GM21737 (cell line): ENCODE measurements around the gene BCAR1.
"Not testable (repeated sequence)": the region's sequence is repeated elsewhere in the genome, so short reads cannot be mapped to it uniquely, and the experiment has no call there.

ENCODE experiments used
- ATAC-seq: cut with Tn5 transposase; IDR thresholded peaks from one replicate; pipeline ENCODE4 v1.9.1; 2021; ENCODE audit warnings: mild to moderate bottlenecking, moderate library complexity; ENCODE audit not compliant: unreplicated experiment

The BCAR1 gene

DNA sequence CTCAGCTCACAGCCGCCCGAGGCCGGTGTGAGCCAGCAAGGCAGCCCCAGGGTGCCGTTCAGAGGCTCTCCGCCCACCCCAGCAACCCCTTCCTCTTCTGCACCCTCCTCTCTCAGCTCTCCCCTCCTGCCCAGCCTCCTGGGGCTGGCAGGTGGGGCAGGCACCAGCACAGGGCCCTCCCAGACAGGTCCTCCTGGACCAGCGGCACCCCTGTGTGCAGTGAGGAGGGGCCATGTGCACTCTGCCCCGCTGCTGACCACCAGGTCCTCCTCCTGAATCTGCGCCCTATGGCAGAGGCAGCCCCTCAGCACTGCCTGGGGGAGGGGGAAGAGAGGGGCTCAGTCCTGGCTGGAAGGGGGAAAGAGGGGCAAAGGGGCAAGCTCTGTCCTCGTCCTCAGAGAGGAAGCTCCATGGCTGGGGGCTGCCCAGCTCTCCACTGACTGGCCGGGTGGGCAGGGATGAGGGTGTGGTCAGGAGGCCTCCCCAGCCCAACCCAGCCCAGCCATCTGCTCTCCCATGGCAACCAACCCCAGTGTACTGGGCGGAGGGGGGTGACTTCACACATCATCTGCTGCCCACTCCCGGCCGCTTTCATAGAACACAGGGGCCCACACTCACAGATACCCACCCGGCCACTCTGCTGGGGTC, 5.4 kb upstream of the BCAR1 start:
- no peak for ATAC-seq

GRCh38 chr16:75256059-75256571, 4.7 kb upstream of the BCAR1 start:
- ATAC-seq, result no peak

DNA sequence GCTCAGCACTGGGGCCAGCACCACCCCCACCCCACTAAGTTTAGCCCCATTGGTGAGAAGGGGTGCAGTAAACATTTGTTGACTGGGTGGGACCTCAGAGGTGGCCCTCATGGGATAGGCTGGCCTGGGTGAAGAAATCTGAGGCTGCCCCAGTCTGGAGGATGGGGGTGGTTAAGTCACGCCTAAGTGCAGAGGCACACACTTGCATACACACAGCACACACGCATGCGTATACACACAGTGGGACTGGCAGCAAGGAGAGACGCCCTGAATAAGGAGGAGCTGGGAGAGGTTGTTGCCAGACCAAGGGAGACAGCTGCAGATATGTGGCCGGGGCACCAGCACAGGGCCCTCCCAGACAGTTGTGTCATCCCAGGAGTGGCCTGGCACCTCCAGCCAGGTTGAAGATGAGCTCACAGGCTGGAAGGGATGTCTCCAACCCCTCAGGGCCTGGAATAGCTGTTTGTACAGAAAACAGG, 3.0 kb upstream of the BCAR1 start:
- no peak for ATAC-seq

DNA sequence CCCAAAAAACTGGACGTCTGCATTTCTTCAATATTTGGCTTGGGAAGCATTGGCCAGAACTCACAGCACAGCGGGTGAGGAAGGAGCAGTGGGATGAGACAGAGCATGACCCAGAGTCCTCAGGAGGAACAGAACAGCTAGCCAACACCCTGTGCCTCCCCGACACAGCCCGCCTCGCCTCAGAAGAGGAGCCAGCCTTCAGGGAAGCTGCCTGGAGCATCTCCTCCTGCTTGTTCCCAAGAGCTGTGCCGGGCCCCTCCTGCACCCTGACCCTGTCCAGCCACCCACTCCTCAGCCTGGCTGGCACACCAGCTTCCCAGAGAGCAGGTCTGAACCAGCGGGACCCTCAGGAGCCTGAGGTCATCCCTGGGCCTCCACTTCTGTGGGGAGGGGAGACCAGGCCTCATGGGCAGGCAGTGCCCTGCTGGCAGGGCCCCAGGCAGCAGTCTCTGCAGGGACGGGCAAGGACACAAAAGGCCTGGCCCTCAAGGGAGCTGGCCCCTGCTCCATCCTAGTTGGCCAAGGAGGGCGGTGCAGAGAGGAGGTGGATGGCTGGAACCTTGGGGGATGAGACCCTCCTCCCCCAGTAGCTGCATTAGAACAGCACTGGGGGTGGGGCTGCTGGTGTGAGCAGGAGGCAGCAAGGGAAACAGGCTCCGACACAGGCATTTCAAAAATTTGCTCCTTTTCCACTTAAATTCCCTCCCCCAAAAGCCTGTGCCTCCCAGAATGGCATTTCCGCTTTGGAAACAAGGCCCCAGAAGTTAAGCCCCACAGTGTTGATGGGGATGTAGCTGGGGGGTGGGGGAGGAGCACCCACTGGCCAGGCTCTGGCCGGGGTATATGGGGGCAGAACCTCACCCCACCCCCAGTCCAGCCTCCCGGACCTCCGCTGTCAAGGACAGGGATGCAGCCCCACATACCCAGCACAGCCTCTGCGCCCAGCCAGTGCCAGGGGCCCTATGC, 1.8 kb upstream of the BCAR1 start:
- ATAC-seq, result no peak

GRCh38 chr16:75252049-75252864, 833 bp upstream of the BCAR1 start:
- ATAC-seq, result no peak

DNA sequence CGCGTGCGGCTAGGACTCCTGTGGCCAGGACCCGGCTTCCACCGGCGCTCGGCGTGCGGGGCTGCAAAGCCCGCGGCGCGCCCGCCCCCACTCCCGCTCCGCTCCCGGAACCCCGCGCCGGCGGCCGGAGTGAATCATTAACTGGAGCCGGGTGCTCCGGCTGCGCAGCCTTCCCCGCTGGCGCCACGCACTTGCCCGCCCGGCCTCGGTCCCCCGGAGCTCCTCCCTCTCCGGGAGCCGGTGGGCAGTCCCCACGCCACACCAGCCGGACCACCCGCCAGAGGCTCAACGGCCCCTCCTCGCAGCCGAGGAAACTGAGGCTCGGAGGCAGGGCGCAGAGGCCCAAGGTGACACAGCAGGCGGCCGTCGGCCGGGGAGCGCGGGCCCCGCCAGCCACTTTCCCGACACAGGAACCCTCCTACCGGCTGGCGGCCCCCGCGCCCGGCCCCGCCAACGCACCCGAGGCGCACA, 580 bp downstream of the BCAR1 start:
- peak; percentile 41 for ATAC-seq

DNA sequence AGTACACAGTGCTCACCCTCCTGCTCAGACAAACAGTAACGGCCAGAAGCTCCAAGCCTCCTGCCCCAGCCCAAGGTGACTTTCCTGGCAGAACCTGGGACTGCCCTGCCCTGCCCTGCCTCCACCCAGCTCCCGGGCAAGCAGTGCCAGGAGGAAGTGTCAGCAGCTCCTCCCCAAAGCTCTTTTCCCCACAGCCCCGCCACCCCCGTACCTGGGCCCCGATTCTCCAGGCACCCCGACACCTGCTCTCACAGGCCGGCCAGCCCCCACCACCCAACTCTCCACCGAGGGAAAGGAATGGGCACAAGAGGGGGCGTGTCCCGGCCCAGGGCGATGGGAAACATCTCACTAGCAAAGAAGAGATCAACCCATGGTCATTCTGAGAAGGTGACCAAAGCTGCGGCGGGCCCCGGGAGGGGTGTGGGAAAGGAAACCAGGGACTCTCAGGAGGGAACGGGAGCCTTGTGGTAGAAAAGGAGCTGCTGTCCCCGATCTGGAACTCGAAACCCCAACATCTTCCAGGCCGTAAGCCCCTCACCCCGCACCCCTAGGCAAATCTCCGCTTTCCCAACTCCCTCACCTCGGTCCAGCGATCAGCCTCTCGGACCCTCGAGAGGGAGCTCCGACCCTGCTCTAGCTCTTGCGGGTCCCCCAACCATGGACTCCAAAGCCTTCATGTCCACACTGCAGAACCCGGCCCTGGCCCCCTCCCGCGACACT, 1.2 kb downstream of the BCAR1 start:
- no peak for ATAC-seq

GRCh38 chr16:75249441-75249840, 2.0 kb downstream of the BCAR1 start:
- ATAC-seq, result no peak

- no peak for ATAC-seq
Observed at GRCh38 chr16:75248536-75249380, 2.7 kb downstream of the BCAR1 start.

DNA sequence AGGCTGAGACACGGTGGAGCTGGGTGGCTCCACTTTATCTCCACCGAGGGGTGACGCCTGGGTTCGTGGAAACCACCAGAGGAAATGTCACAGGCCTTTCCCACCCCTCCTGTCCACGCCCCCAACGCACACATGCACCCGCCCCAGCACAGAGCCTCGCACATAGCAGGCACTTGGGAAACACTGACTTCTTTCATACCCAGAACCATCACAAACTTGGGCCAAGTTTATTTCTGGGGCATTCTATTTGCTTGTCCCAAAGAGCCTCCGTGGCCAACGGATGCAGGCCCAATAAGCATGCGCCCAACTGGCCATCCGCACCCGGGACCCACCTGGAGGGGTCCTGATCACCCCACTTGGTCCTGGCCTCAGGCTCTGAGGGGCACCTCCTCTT, 3.3 kb downstream of the BCAR1 start:
- ATAC-seq, result no peak

GRCh38 chr16:75247249-75247648, 4.2 kb downstream of the BCAR1 start:
- no peak for ATAC-seq

DNA sequence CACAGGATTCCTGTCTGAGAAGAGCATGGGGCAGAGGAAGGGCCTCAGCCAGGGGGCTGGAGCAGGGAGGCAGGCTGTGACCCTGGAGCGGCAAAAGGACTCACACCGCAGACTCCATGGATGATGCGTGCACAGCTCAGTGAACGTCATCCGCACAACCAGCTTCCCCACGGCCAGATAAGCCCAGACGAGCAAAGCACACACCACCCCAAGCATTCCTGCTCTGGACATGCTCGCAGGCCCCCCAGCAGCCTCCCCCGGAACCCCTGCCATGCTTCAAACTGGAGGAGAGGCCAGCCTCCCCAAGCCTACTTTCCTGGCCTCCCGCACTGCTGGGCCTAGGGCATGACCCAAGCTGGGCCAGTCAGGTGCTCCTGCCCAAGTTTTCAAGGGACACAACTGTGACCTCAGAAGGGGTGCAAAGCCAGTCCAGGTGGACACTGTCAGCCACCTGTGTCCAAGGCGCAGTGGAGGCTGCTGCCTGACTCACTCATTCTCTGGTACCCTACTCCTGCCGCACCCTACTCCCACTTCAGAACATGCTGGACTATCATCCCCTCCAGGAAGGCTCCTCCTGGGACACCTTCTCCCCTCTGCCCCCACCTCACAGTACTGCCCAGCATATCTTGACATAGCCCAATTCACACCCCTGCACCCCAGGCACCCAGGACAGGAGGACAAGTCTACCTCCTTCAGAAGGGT, 4.8 kb downstream of the BCAR1 start:
- no peak for ATAC-seq

- no peak for ATAC-seq
Observed at GRCh38 chr16:75244844-75245758, 6.3 kb downstream of the BCAR1 start.

- no peak for ATAC-seq
Observed at GRCh38 chr16:75244225-75244809, 7.1 kb downstream of the BCAR1 start.

DNA sequence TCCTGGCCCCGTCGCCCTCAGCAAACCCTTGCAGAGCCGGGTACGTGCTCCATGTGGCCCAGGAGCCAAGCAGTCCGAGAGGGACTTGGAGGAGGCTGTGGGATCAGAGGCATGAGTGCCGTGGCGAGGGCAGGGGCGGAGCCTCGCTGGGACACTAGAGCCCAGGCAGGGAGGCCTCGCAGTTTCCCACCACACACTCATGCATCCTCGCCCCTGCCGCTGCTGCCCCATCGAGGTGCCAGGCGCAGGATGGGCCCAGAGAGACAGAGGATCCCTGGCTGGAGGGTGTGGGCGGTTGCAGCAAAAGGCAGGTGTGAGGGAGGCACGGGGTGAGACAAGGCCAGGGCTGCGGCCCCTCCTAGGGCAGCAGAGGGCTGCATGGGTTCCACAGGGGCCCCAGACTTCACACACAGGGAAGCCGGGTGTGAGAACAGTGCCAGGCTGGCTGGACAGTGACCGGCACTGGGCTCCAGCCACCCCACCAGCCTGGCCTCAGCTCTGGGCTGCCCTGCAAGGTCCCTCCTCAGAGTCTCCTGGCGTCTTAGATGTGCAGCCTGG, 7.7 kb downstream of the BCAR1 start:
- no peak for ATAC-seq

GRCh38 chr16:75242436-75243078, 8.9 kb downstream of the BCAR1 start:
- not testable (repeated sequence) for ATAC-seq
